Spleen (tissue), 11 donors: ENCODE data around the gene CACNA2D3. TPM values are rescaled to one million over a fixed set of nuclear protein-coding genes. Genes with fewer than 3 reads are reported as not detected.

Source experiments
- DNase-seq: peaks from one replicate; pipeline ENCODE4 v3.0.0-alpha.2; 2020
- H3K27ac ChIP-seq, 8 donors: fragments of 200-600 bp; sonication (generic) in 7 of 8; 1 replicate in 4 of 8; 2 replicates in 4 of 8; pipeline versions ENCODE4 v1.5.0 to v1.8.0; 2016 to 2021; ENCODE audit warnings: inconsistent platforms in 4 of 8, mild to moderate bottlenecking in 4 of 8, moderate library complexity in 1 of 8
- H3K27me3 ChIP-seq, 7 donors: fragments of 200-600 bp; sonication (generic) in 6 of 7; replicated peaks in 1 of 7; 1 replicate in 4 of 7; 2 replicates in 3 of 7; pipeline versions ENCODE4 v1.5.0 to v1.8.0; 2016 to 2021; ENCODE audit warnings: inconsistent platforms in 3 of 7, mild to moderate bottlenecking in 1 of 7
- H3K36me3 ChIP-seq, 6 donors: fragments of 200-600 bp; sonication (generic) in 5 of 6; 1 replicate in 4 of 6; 2 replicates in 2 of 6; pipeline versions ENCODE4 v1.5.0 to v1.8.0; 2016 to 2021; ENCODE audit warnings: inconsistent platforms in 2 of 6
- H3K4me1 ChIP-seq, 6 donors: fragments of 200-600 bp; sonication (generic) in 5 of 6; 1 replicate in 3 of 6; 2 replicates in 3 of 6; pipeline versions ENCODE4 v1.5.0 to v1.8.0; 2016 to 2021; ENCODE audit warnings: inconsistent platforms in 3 of 6
- H3K4me3 ChIP-seq, 8 donors: fragments of 200-600 bp; sonication (generic) in 7 of 8; 1 replicate in 4 of 8; 2 replicates in 4 of 8; pipeline versions ENCODE4 v1.5.0 to v1.8.0; 2016 to 2021; ENCODE audit warnings: inconsistent platforms in 4 of 8, mild to moderate bottlenecking in 4 of 8, moderate library complexity in 2 of 8
- H3K9me3 ChIP-seq, 8 donors: fragments of 200-600 bp; sonication (generic) in 7 of 8; 1 replicate in 4 of 8; 2 replicates in 4 of 8; pipeline versions ENCODE4 v1.5.0 to v1.8.0; 2016 to 2021; ENCODE audit warnings: inconsistent platforms in 4 of 8
- POLR2A ChIP-seq, 3 donors: fragments of 450-650 bp; IDR thresholded peaks; one replicate each; pipeline ENCODE4 v1.5.1; 2017; ENCODE audit warnings: antibody characterized with exemption in 3 of 3, mild to moderate bottlenecking in 1 of 3
- POLR2AphosphoS5 ChIP-seq, 3 donors: sonication (generic); formaldehyde crosslinking; IDR thresholded peaks; one replicate each; pipeline ENCODE4 v1.5.1; 2017; ENCODE audit warnings: antibody characterized with exemption in 3 of 3
- WGBS, 5 donors: extraction: QIAGEN DNeasy Blood & Tissue Kit in 3 of 5; methylation state at CpG; one replicate each; pipeline versions ENCODE4 v1.1.5 to v1.1.7; 2013 to 2018; 5-methylcytosine and 5-hydroxymethylcytosine counted together
- intact Hi-C: fragments of 100-400 bp; cut with DNase I; formaldehyde crosslinking; loops from one replicate; pipeline ENCODE4 v1.15.0; 2023; ENCODE audit warnings: low total_unique reads
- polyA plus RNA-seq, 3 donors: library from polyadenylated mRNA; stranded (reverse); fragments of 200-250 nt; gene quantifications; one replicate each; pipeline ENCODE4 v1.2.1, GENCODE V29; 2013
- total RNA-seq, 7 donors: library from RNA; depleted of rRNA in 3 of 7; stranded (reverse); fragments of >200 nt in 3 of 7; fragmentation: NEBNext Ultra II Directional in 4 of 7; extraction: Animal tissue kit (Norgen Biotek cat#: 25700) in 4 of 7; gene quantifications; one replicate each; pipeline versions ENCODE4 v1.1.0 to v1.2.1, GENCODE V29; 2016 to 2021
- TF ChIP-seq, protein P1 (sequence below), 11 experiments: fragments of 200-600 bp in 7 of 11; fragments of 450-650 bp in 4 of 11; sonication (generic) in 4 of 11; IDR thresholded peaks in 8 of 11; conservative IDR thresholded peaks in 3 of 11; 1 replicate in 7 of 11; 2 replicates in 4 of 11; pipeline versions ENCODE4 v1.4.0 to v1.8.0; 2016 to 2021; ENCODE audit warnings: antibody characterized with exemption in 11 of 11, inconsistent platforms in 4 of 11, mild to moderate bottlenecking in 1 of 11
- donor health status: healthy with polysubstance abuse.
- donor health status: DM: no; HTN: no; CAD: no; lungs with moderate emphysema.
- donor health status: DM: no; HTN: no; CAD: no.
- donor health status: Bipolar disorder and iron deficiency.
- donor health status: healthy.
- donor health status: DM: no; HTN: no; CAD: no.
- donor health status: DM: yes; HTN: yes; CAD: no.

Gene CACNA2D3
- total and polyA plus RNA-seq, 10 donors, result 0.83 to 4.9 (median 2.9) TPM

DNA sequence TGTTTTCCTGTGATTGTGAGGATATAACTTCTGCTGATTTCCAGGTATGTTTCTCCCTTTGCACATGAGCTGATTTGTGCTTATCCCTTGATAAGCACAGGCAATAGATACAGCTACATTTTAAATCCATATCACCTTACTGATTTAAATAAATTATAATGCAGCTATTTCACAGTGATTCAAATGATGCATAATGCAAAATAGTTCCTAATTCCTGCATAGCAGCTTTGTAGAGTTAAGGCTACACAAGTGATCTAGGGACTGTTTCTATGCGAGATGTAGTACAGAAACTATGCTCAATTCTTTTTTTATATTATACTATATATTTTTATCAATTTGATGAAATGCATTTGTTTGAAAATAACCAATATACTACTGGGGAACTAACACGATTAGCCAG is 471.3 kb downstream of the CACNA2D3 start:
- Histone ChIP-seq H3K36me3 (no peaks in the 10 kb centered on the region), H3K27me3 (no peaks in the 10 kb centered on the region), H3K9me3 (no peaks in the 10 kb centered on the region), H3K27ac (no peak overlapping the region), H3K4me3 (no peak overlapping the region), H3K4me1 (no peaks in the 10 kb centered on the region)
- WGBS, 5 donors, result 60 to 90% (median 84%) methylated on average over 2 of the region's 2 CpGs
- intact Hi-C loops, result no loop called here
- TF ChIP-seq POLR2AphosphoS5 (IDR thresholded peaks at IDR 0.05) (no peak), POLR2A (IDR thresholded peaks at IDR 0.05) (no peak)
- TF ChIP-seq, protein P1, sequence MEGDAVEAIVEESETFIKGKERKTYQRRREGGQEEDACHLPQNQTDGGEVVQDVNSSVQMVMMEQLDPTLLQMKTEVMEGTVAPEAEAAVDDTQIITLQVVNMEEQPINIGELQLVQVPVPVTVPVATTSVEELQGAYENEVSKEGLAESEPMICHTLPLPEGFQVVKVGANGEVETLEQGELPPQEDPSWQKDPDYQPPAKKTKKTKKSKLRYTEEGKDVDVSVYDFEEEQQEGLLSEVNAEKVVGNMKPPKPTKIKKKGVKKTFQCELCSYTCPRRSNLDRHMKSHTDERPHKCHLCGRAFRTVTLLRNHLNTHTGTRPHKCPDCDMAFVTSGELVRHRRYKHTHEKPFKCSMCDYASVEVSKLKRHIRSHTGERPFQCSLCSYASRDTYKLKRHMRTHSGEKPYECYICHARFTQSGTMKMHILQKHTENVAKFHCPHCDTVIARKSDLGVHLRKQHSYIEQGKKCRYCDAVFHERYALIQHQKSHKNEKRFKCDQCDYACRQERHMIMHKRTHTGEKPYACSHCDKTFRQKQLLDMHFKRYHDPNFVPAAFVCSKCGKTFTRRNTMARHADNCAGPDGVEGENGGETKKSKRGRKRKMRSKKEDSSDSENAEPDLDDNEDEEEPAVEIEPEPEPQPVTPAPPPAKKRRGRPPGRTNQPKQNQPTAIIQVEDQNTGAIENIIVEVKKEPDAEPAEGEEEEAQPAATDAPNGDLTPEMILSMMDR (IDR thresholded peaks at IDR 0.05 in 8 of 11, conservative IDR thresholded peaks at IDR 0.05 in 3 of 11), result no peak
- no peak for DNase-seq

DNA sequence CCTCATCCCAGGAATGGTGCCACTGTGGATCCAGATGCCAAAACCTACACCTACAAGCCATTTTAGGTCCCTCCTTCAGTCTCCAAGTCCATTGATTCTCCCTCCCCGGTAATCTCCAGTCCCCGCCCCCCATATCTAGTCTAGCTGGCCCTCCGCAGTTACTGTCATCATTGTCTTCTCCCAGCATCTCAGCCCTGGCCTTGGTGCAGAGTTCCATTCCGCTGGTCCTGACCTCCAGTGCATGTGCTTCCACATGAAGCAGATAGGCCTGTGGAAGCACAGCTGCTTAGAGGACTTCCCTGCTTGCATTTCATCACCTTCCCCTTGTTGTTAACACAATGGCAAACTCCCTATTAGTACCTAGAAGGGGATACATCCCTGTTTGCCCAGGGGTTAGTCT is 473.7 kb downstream of the CACNA2D3 start:
- H3K9me3 ChIP-seq, result no peaks in the 10 kb centered on the region
- intact Hi-C loops, result no loop called here
- H3K36me3 ChIP-seq, result no peaks in the 10 kb centered on the region
- no peak for DNase-seq
- H3K27ac ChIP-seq, result no peak overlapping the region
- WGBS, 5 donors, result 79 to 90% (median 84%) methylated on average over 4 of the region's 4 CpGs
- H3K4me3 ChIP-seq, result no peak overlapping the region
- no peaks in the 10 kb centered on the region for H3K4me1 ChIP-seq
- TF ChIP-seq, protein P1 (IDR thresholded peaks at IDR 0.05 in 8 of 11, conservative IDR thresholded peaks at IDR 0.05 in 3 of 11), result no peak
- no peak for TF ChIP-seq POLR2AphosphoS5 (IDR thresholded peaks at IDR 0.05)
- no peak for TF ChIP-seq POLR2A (IDR thresholded peaks at IDR 0.05)
- H3K27me3 ChIP-seq, result no peaks in the 10 kb centered on the region

DNA sequence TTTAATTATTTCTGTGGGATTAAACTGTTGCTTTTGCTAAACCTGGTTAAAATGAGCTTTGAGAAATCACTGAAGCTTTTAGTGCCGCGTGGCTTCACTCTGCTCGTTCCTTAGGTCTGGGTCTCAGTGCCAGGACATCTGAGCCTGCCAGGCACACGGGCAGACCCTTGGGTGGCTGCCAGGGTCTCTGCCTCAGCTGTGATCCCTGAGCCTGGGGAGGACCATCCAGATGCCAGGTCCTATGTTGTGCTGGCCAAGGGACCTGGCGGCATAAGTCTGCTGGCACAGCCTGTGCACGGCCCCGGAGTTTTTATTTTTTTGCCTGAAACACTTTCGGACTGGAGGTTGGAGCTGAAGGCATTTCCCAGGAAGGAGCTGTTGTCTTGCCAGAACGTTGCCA is 477.4 kb downstream of the CACNA2D3 start:
- H3K27me3 ChIP-seq, result peaks cover 0 to 3% (median 0%) of the 10 kb centered on the region in 7 donors
- 71 to 81% (median 79%) methylated on average over 9 of the region's 9 CpGs for WGBS, 5 donors
- no peak overlapping the region for H3K4me3 ChIP-seq
- H3K9me3 ChIP-seq, result no peaks in the 10 kb centered on the region
- intact Hi-C loops, result no loop called here
- no peak for DNase-seq
- no peaks in the 10 kb centered on the region for H3K36me3 ChIP-seq
- TF ChIP-seq, protein P1 (IDR thresholded peaks at IDR 0.05 in 8 of 11, conservative IDR thresholded peaks at IDR 0.05 in 3 of 11), result no peak
- TF ChIP-seq POLR2AphosphoS5 (IDR thresholded peaks at IDR 0.05) (no peak), POLR2A (IDR thresholded peaks at IDR 0.05) (no peak)
- H3K27ac ChIP-seq, result no peak overlapping the region
- H3K4me1 ChIP-seq, result no peaks in the 10 kb centered on the region

DNA sequence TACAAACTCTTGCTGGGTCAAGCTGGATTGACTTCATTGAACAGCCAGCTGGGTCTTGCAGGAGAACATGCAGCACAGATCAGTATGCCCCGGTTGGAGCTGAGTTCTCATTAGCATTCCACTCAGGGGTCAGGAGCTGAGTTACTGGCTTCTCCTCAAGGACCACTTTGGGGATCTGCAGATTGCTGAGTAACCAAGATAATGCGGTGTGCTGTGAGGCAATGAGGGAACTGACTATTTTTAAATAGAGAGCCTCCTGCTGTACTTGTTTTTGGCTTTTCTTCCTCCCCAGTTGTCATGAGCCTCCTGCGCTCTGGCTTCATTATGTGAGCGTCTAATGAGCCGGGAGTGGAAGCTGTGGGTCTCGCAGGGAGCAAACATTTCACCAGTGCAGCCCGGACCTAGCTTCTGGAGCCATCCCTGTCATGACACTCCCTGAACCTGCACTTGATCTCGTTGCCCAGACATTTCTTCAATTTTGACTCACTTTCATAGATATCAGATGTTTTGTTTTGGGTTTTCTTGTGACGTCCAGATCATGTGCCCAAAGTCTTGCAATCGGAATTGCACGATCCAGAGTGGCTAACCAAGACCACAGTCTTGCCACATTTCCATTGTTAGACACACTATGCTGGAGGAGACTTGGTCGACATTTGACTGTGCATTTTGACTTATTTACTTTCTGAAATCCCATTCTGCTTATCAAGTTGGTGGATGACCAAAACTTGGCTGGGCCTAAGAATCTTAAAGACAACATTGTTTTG is 478.3 kb downstream of the CACNA2D3 start:
- H3K27ac ChIP-seq, result no peak overlapping the region
- DNase-seq, result no peak
- peaks cover 0 to 3% (median 0%) of the 10 kb centered on the region in 7 donors for H3K27me3 ChIP-seq
- H3K4me1 ChIP-seq, result no peaks in the 10 kb centered on the region
- intact Hi-C loops, result no loop called here
- H3K9me3 ChIP-seq, result no peaks in the 10 kb centered on the region
- TF ChIP-seq, protein P1 (IDR thresholded peaks at IDR 0.05 in 8 of 11, conservative IDR thresholded peaks at IDR 0.05 in 3 of 11), result no peak
- TF ChIP-seq POLR2A (IDR thresholded peaks at IDR 0.05) (no peak), POLR2AphosphoS5 (IDR thresholded peaks at IDR 0.05) (no peak)
- H3K36me3 ChIP-seq, result no peaks in the 10 kb centered on the region
- WGBS, 5 donors, result 59 to 80% (median 71%) methylated on average over 12 of the region's 12 CpGs
- no peak overlapping the region for H3K4me3 ChIP-seq
